MM.1S (cell line): ENCODE results near the gene SEPHS2.

Experiments used
- DNase-seq: peaks from one replicate; pipeline ENCODE4 v3.0.0-alpha.2; 2015
- H2AFZ ChIP-seq: fragments of 300-600 bp; sonication (generic); 2 replicates; pipeline ENCODE4 v1.6.0; 2016; ENCODE audit warnings: antibody characterized with exemption, low read length
- H3F3A ChIP-seq: fragments of 300-600 bp; sonication (generic); 2 replicates; pipeline ENCODE4 v1.6.1; 2016; ENCODE audit warnings: mild to moderate bottlenecking, antibody characterized with exemption, low read length, moderate library complexity, mixed read lengths; ENCODE audit not compliant: insufficient read depth
- H3K27ac ChIP-seq: fragments of 300-600 bp; sonication (generic); 2 replicates; pipeline ENCODE4 v1.5.1; 2016; ENCODE audit warnings: mild to moderate bottlenecking, low read length
- H3K27me3 ChIP-seq: fragments of 300-600 bp; sonication (generic); replicated peaks from 2 replicates; pipeline ENCODE4 v1.6.0; 2016; ENCODE audit warnings: low read length; ENCODE audit not compliant: insufficient read depth
- H3K36me3 ChIP-seq: fragments of 300-600 bp; sonication (generic); replicated peaks from 2 replicates; pipeline ENCODE4 v1.6.1; 2016; ENCODE audit warnings: mild to moderate bottlenecking, low read length, mixed read lengths; ENCODE audit not compliant: insufficient read depth
- H3K4me1 ChIP-seq: fragments of 300-600 bp; sonication (generic); 2 replicates; pipeline ENCODE4 v1.6.1; 2016; ENCODE audit warnings: low read length, mixed read lengths
- H3K4me2 ChIP-seq: fragments of 300-600 bp; sonication (generic); 2 replicates; pipeline ENCODE4 v1.6.0; 2016; ENCODE audit warnings: low read depth, low read length
- H3K4me3 ChIP-seq: fragments of 300-600 bp; sonication (generic); 2 replicates; pipeline ENCODE4 v1.5.1; 2016; ENCODE audit warnings: low read length, mixed read lengths
- H3K79me2 ChIP-seq: fragments of 300-600 bp; sonication (generic); 2 replicates; pipeline ENCODE4 v1.6.1; 2016; ENCODE audit warnings: mixed run types, low read length, mixed read lengths
- H3K9ac ChIP-seq: fragments of 300-600 bp; sonication (generic); 2 replicates; pipeline ENCODE4 v1.6.1; 2016; ENCODE audit warnings: low read length, mixed read lengths
- H3K9me2 ChIP-seq: fragments of 300-600 bp; sonication (generic); replicated peaks from 2 replicates; pipeline ENCODE4 v1.6.1; 2016; ENCODE audit warnings: mild to moderate bottlenecking, low read length, mixed read lengths; ENCODE audit not compliant: insufficient read depth
- H3K9me3 ChIP-seq: fragments of 300-600 bp; sonication (generic); replicated peaks from 2 replicates; pipeline ENCODE4 v1.6.1; 2016; ENCODE audit warnings: mild to moderate bottlenecking, low read length, mixed read lengths; ENCODE audit not compliant: insufficient read depth
- H4K20me1 ChIP-seq: fragments of 300-600 bp; sonication (generic); 2 replicates; pipeline ENCODE4 v1.6.1; 2016; ENCODE audit warnings: mild to moderate bottlenecking, low read length, moderate library complexity, mixed read lengths; ENCODE audit not compliant: insufficient read depth
- CTCF ChIP-seq: fragments of 300-600 bp; sonication (generic); IDR thresholded peaks from 2 replicates; pipeline ENCODE4 v1.5.1; 2016; ENCODE audit warnings: antibody characterized with exemption, low read length, mixed read lengths
- EZH2 ChIP-seq: fragments of 300-600 bp; sonication (generic); optimal IDR thresholded peaks from 2 replicates; pipeline ENCODE3; 2017; ENCODE audit warnings: low read depth, mild to moderate bottlenecking, antibody characterized with exemption, low read length, mixed read lengths
- EZH2phosphoT487 ChIP-seq: fragments of 300-600 bp; sonication (generic); IDR thresholded peaks from 2 replicates; pipeline ENCODE4 v1.6.1; 2018; ENCODE audit warnings: antibody characterized with exemption, low read length

SEPHS2 gene

GRCh38 chr16:30395155-30395991 is 50.3 kb downstream of the SEPHS2 start, which contains the start of gene ZNF48:
TSS of gene ZNF48 (plus strand) at chr16:30395420. CDS start at chr16:30395795, 375 bp downstream.
- peak; percentile 88 for DNase-seq
- Histone ChIP-seq H4K20me1 (no peaks in the 10 kb centered on the region), H3K36me3 (0 out of 2 replicates have a peak, but pooled peaks cover 2% of the 10 kb centered on the region), H3K9ac (peak within 1 kb of the TSS; percentile 76), H3K79me2 (peaks cover 25% of the 10 kb centered on the region), H3K4me3 (peak within 1 kb of the TSS; percentile 97), H3K4me1 (0 out of 2 replicates have a peak, but pooled peaks cover 4% of the 10 kb centered on the region), H3K9me3 (no peaks in the 10 kb centered on the region), H2AFZ (peak within 1 kb of the TSS; percentile 91), H3K9me2 (no peaks in the 10 kb centered on the region), H3K4me2 (peak within 1 kb of the TSS; percentile 87), H3K27ac (peak within 1 kb of the TSS; percentile 28; the same call in 1 of the 2 replicates), H3K27me3 (no peaks in the 10 kb centered on the region), H3F3A (peaks cover 28% of the 10 kb centered on the region)
- TF ChIP-seq EZH2 (no peak), CTCF (peak; percentile 22; the same call in 1 of the 2 replicates), EZH2phosphoT487 (no peak)

GRCh38 chr16:30394592-30395154 is 51.0 kb downstream of the SEPHS2 start:
- H3K79me2 ChIP-seq = peaks cover 25% of the 10 kb centered on the region
- DNase-seq = no peak
- no peak overlapping the region for H3K27ac ChIP-seq
- peak overlapping the region; percentile 61; the same call in 1 of the 2 replicates for H3K9ac ChIP-seq
- H3F3A ChIP-seq = peaks cover 21% of the 10 kb centered on the region
- 0 out of 2 replicates have a peak, but pooled peaks cover 2% of the 10 kb centered on the region for H3K36me3 ChIP-seq
- peak overlapping the region; percentile 97 for H3K4me3 ChIP-seq
- peak overlapping the region; percentile 86 for H3K4me2 ChIP-seq
- H3K27me3 ChIP-seq = no peaks in the 10 kb centered on the region
- H3K9me2 ChIP-seq = no peaks in the 10 kb centered on the region
- H3K4me1 ChIP-seq = 0 out of 2 replicates have a peak, but pooled peaks cover 4% of the 10 kb centered on the region
- H4K20me1 ChIP-seq = no peaks in the 10 kb centered on the region
- H3K9me3 ChIP-seq = no peaks in the 10 kb centered on the region
- H2AFZ ChIP-seq = peak overlapping the region; percentile 91
- TF ChIP-seq EZH2 = no peak
- TF ChIP-seq EZH2phosphoT487 = no peak
- no peak for TF ChIP-seq CTCF
